Measurements from ENCODE around the gene RNF103.

The RNF103 gene

DNA sequence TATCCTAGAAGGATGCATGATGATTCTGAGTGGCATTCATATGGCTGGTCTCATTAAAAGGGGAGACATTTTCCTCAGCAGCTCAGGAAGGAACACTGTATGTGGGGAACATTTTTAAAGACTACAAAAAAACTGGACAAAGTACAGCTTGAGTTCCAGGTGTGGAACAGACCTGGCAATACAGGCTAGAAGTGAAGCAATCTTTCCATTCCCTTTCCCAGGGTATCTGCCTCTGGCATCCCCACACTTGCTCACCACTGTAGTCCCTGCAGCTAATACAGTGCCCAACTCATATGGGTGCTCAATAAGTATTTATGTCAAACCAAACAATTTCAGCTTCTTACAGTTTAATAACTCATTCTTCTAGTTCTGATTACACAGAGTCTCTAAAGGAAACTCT lies 8.1 kb downstream of the RNF103 start:
- TF ChIP-seq, protein P1, sequence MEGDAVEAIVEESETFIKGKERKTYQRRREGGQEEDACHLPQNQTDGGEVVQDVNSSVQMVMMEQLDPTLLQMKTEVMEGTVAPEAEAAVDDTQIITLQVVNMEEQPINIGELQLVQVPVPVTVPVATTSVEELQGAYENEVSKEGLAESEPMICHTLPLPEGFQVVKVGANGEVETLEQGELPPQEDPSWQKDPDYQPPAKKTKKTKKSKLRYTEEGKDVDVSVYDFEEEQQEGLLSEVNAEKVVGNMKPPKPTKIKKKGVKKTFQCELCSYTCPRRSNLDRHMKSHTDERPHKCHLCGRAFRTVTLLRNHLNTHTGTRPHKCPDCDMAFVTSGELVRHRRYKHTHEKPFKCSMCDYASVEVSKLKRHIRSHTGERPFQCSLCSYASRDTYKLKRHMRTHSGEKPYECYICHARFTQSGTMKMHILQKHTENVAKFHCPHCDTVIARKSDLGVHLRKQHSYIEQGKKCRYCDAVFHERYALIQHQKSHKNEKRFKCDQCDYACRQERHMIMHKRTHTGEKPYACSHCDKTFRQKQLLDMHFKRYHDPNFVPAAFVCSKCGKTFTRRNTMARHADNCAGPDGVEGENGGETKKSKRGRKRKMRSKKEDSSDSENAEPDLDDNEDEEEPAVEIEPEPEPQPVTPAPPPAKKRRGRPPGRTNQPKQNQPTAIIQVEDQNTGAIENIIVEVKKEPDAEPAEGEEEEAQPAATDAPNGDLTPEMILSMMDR (IDR thresholded peaks at IDR 0.05) = no peak
- no peak for DNase-seq (ENCODE audit: low spot score)
- Histone ChIP-seq H3K27ac (no peak overlapping the region), H3K4me3 (no peak overlapping the region)

DNA sequence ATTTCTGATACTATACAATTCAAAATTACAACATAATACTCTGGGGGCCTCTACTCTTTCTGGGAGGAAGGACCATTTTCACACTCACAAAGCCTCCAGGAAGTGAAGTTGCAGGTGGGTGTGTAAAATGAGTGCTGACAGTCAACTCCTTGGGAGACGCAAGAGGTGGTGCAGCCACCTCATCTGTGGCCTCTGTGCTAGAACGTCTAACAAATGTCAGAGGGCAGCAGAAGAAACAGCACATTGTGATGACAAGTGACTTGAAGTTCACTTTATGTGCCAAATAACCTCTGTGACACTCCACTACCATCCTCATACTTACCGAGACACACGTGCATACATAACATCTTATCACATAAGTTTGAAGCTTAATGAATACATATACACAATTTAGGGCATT lies 10.2 kb downstream of the RNF103 start:
- Histone ChIP-seq H3K4me3 (no peak overlapping the region), H3K27ac (no peak overlapping the region)
- TF ChIP-seq, protein P1 (IDR thresholded peaks at IDR 0.05) = no peak
- no peak for DNase-seq (ENCODE audit: low spot score)

DNA sequence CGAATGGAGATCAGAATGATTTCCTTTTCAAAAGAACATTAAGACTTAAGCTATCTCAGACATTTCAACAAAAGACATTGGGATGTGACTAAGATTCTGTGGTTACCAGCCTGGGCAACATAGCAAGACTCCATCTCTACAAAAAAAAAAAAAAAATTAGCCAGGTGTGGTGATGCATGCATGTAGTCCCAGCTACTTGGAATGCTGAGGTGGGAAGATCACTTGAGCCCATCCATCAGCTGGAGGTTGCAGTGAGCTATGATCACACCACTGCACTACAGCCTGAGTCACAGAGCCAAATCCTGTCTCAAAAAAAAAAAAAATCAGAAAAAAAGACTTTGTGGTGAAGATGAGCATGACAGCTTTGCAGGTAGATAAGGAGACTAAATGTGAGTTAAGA lies 12.8 kb downstream of the RNF103 start:
- TF ChIP-seq, protein P1 (IDR thresholded peaks at IDR 0.05) = no peak
- no peak for DNase-seq (ENCODE audit: low spot score)
- Histone ChIP-seq H3K27ac (no peak overlapping the region), H3K4me3 (no peak overlapping the region)

DNA sequence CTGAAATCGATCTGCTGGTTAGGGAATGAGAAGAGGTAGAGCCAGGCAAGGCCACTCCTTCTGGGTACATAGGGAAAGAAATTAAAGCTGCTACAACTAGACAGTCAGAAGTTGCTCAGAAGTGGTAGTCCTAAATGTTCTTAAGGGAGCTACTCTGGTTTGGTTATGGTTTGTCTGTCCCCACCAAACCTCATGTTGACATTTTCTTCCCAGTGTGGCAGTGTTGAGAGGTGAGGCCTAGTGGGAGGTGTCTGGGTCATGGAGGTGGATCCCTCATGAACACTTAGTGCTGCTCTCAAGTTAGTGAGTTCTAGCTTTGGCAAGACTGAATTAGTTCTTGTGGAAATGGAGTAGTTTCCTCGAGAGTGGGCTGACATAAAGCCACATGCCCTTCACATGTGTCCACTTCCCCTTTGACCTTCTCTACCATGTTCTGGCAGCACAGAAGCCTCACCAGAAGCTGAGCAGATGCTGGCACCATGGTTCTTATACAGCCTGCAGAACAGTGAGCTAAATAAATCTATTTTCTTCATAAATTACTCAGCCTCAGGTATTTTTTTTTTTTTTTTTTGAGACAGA lies 14.7 kb downstream of the RNF103 start:
- no peak overlapping the region for H3K4me3 ChIP-seq
- TF ChIP-seq, protein P1 (IDR thresholded peaks at IDR 0.05) = no peak
- DNase-seq (ENCODE audit: low spot score) = no peak
- no peak overlapping the region for H3K27ac ChIP-seq

DNA sequence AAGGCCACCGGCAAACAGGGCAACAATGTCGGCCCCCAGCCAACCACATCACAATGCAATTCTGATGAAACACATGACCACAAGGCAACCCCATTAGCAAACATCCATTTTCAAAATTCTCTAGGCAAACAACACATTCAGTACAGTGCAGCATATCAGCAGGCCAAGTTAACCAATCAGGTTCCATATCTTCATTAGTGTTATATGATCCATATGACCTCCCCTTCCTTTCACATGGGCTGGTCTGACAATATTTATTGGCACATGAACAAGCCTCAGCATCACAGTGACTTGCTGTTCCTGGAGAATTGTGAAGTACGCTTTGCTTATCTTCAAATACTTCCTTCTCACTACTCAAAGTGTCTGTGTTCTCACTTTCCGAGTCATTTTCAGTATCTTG lies 19.8 kb downstream of the RNF103 start:
- DNase-seq (ENCODE audit: low spot score) = no peak

DNA sequence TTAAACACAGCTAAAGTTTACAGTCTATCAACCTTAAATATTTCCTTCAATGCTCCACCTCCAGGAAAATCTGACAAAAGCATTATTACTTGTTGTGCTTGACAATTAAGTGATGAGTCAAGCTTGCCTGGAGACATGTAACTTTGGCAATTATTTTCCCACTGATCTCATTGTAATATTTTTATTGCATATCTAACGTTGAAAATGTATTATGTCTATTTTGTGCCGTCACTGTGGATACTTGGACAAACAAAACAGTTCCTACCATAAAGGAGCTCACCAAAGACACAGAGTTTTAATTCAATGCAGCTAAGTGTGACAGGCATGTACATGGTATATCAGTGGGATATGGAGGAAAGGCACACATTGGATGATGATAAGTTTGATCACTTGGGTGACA lies 24.7 kb downstream of the RNF103 start:
- no peak overlapping the region for H3K27ac ChIP-seq
- DNase-seq (ENCODE audit: low spot score) = no peak
- TF ChIP-seq, protein P1 (IDR thresholded peaks at IDR 0.05) = no peak
- H3K4me3 ChIP-seq = no peak overlapping the region

More for the DNA sequence above, 19.8 kb downstream of the RNF103 start:
- TF ChIP-seq, protein P1 (IDR thresholded peaks at IDR 0.05) = no peak
- Histone ChIP-seq H3K4me3 (no peak overlapping the region), H3K27ac (no peak overlapping the region)

DNA sequence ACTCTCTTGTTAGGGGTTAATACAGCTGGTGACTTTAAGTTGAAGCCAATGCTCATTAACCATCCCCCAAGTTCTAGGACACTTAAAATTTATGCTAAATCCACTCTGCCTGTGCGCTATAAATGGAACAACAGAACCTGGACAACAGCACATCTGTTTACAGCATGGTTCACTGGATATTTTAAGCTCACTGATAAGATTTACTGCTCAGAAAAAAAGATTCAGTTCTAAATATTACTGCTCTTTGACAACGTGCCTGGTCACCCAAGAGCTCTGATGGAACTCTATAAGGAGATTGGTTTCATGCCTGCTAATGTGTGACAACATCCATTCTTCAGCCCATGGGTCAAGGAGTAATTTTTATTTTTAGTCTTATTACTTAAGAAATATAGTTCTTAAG lies 27.5 kb downstream of the RNF103 start:
- no peak for DNase-seq (ENCODE audit: low spot score)
- TF ChIP-seq, protein P1 (IDR thresholded peaks at IDR 0.05) = no peak
- Histone ChIP-seq H3K27ac (no peak overlapping the region), H3K4me3 (no peak overlapping the region)
